ENCODE measurements around the gene TNFRSF1A. TPM values are rescaled to one million over a fixed set of nuclear protein-coding genes. Genes with fewer than 3 reads are reported as not detected.

Gene TNFRSF1A
- total RNA-seq, 1 experiment from 2014 or later: 76.7 TPM

DNA sequence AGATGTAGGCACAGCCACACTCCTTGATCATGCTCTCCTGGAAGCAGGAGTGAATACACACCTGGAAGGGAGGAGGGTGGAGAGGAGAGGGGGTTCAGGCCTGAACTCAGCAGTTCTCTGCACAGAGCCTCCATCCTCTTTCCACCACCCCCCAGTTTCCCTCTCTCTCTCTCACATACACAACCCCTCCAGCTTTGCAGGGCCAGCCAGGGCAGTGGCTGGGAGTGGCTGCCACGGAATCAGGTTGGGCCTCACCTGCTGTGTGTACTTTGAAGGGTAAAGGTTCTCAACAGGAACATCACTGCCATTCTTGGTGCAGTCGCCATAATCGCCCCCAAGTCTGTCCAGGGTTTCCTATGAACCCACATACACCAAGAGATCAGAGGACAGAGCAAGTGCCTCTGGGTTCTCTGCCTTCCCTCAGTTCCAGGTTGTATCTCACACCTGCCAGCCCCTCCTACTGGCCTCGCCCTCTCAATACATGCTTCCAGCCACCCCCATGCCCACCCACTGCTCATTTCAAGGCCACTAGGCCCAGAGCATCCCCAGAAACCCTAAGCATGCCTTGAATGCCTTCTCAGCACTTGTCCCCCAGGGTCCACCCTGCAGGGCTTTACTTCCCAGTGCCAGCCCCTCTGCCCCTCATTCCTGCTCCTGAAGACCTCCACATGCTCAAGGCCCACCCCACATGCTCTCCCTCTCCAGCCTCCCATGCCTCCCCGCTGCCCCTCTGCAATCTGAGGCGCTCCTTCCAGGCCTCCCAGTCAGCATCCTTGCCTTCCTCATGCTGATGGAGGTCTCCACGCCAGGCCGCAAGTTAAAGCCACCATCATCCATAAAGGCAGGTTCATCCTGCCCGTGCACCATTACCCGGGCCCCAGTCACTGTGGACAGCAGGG is 12.9 kb upstream of the TNFRSF1A start:
- H3K36me3 Mint-ChIP-seq (ENCODE audit: insufficient read depth, unreplicated experiment): peaks cover 21% of the 10 kb centered on the region
- no peak overlapping the region for H3K4me3 Mint-ChIP-seq (ENCODE audit: low read depth, unreplicated experiment)
- intact Hi-C loops (cut with micrococcal nuclease; ENCODE audit: unreplicated experiment): no loop called here
- TF ChIP-seq CTCF (IDR thresholded peaks at IDR 0.05; ENCODE audit: unreplicated experiment): no peak
- H3K27me3 Mint-ChIP-seq (ENCODE audit: unreplicated experiment): no peaks in the 10 kb centered on the region
- DNase-seq: no peak
- no peak overlapping the region for H3K27ac Mint-ChIP-seq (ENCODE audit: unreplicated experiment)
- no peaks in the 10 kb centered on the region for H3K9me3 Mint-ChIP-seq (ENCODE audit: low read depth, unreplicated experiment)
- CTCF ChIA-PET: interaction anchor here (0.8 to 1.7 kb wide), 3 partner anchors 9 to 23 kb away, joined by 3 to 9 read pairs (median 4); no protein-coding TSS in a partner anchor
- no TSS peak for BruUV-seq (replicated peaks)
- H3K4me1 Mint-ChIP-seq (ENCODE audit: low read depth, unreplicated experiment): peaks cover 19% of the 10 kb centered on the region

DNA sequence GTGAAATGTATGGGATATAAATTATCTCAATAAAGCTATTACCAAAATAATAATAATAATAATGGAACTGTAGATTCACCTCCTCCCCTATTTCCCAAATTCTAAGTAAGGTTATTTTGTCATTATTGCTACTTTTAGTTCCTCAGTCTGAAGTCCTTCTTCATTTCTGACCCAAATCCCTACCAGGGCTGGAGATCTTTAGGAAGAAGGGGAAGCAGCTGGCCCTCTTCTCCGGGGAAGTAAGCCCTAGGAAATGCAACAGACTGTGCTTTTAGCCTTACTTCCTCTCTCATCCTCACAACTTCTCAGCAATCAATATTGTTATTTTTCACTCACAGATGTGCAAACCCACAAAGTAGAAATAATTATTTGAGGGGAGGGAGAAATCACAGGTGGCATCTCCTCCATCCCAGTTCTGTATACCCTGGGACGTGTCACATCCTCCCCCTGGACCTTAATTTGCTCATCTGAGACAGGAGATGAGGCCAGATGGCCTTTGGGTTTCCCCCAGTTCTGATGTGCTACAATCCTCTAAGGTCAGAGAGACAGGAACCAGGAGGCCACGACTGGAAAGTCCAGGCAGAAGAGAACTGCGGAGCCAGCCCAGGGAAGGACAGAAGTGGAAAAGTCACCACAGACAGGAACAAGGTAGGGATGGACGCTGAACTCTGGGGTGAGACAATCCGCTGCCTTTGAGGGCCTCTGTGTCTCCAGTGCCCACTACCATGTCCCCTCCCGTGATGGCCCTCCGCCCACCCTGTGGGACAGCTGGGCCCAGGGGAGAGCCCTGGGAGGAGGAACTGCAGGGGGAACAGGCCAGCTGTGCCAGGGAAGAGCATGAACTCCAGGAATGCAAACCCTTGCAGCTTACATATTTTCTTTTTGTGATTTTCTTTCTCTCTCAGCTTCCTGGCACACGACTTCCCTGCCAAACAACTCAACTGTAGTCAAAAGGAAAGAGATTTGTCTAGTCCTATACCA is 10.6 kb upstream of the TNFRSF1A start:
- Mint-ChIP-seq H3K27me3 (ENCODE audit: unreplicated experiment) (no peaks in the 10 kb centered on the region), H3K27ac (ENCODE audit: unreplicated experiment) (no peak overlapping the region), H3K9me3 (ENCODE audit: low read depth, unreplicated experiment) (no peaks in the 10 kb centered on the region), H3K4me3 (ENCODE audit: low read depth, unreplicated experiment) (no peak overlapping the region), H3K36me3 (ENCODE audit: insufficient read depth, unreplicated experiment) (peaks cover 20% of the 10 kb centered on the region), H3K4me1 (ENCODE audit: low read depth, unreplicated experiment) (peaks cover 17% of the 10 kb centered on the region)
- CTCF ChIA-PET: interaction anchor here (0.7 kb wide), 1 partner anchor 66 kb away, joined by 3 read pairs; no protein-coding TSS in a partner anchor
- no peak for DNase-seq
- no peak for TF ChIP-seq CTCF (IDR thresholded peaks at IDR 0.05; ENCODE audit: unreplicated experiment)
- no TSS peak for BruUV-seq (replicated peaks)
- intact Hi-C loops (cut with micrococcal nuclease; ENCODE audit: unreplicated experiment): no loop called here

GRCh38 chr12:6351622-6352021 is 9.7 kb upstream of the TNFRSF1A start:
- intact Hi-C loops (cut with micrococcal nuclease; ENCODE audit: unreplicated experiment): no loop called here
- no peak for TF ChIP-seq CTCF (IDR thresholded peaks at IDR 0.05; ENCODE audit: unreplicated experiment)
- BruUV-seq (replicated peaks): no TSS peak
- Mint-ChIP-seq H3K4me3 (ENCODE audit: low read depth, unreplicated experiment) (no peak overlapping the region), H3K27ac (ENCODE audit: unreplicated experiment) (no peak overlapping the region), H3K27me3 (ENCODE audit: unreplicated experiment) (no peaks in the 10 kb centered on the region), H3K9me3 (ENCODE audit: low read depth, unreplicated experiment) (peaks cover 3% of the 10 kb centered on the region), H3K36me3 (ENCODE audit: insufficient read depth, unreplicated experiment) (peaks cover 28% of the 10 kb centered on the region), H3K4me1 (ENCODE audit: low read depth, unreplicated experiment) (peaks cover 17% of the 10 kb centered on the region)
- CTCF ChIA-PET: interaction anchor here (0.7 kb wide), 2 partner anchors 9 to 65 kb away, joined by 3 to 4 read pairs; no protein-coding TSS in a partner anchor
- DNase-seq: no peak

Measured in Calu3 (cell line).